ENCODE results near the gene C3. TPM values are rescaled to one million over a fixed set of nuclear protein-coding genes. Genes with fewer than 3 reads are reported as not detected.

Gene C3
- total RNA-seq, 1 experiment from 2014 or later: 658 TPM

- intact Hi-C loops (cut with micrococcal nuclease; ENCODE audit: unreplicated experiment): no loop called here
- BruUV-seq (replicated peaks): TSS peak; percentile 23
- H3K27ac Mint-ChIP-seq (ENCODE audit: unreplicated experiment): peak overlapping the region; percentile 60
Observed at GRCh38 chr19:6717036-6717435, 3.4 kb downstream of the C3 start.

GRCh38 chr19:6716610-6716970 is 3.9 kb downstream of the C3 start:
- BruUV-seq (replicated peaks): no TSS peak
- no peak for DNase-seq
- H3K9me3 Mint-ChIP-seq (ENCODE audit: low read depth, unreplicated experiment): peaks cover 4% of the 10 kb centered on the region
- H3K36me3 Mint-ChIP-seq (ENCODE audit: insufficient read depth, unreplicated experiment): peaks cover 45% of the 10 kb centered on the region
- CTCF ChIA-PET: interaction anchor here (0.7 kb wide), 1 partner anchor 1573 kb away, joined by 3 read pairs; no protein-coding TSS in a partner anchor
- H3K27ac Mint-ChIP-seq (ENCODE audit: unreplicated experiment): no peak overlapping the region
- H3K4me1 Mint-ChIP-seq (ENCODE audit: low read depth, unreplicated experiment): peaks cover 39% of the 10 kb centered on the region
- no peaks in the 10 kb centered on the region for H3K27me3 Mint-ChIP-seq (ENCODE audit: unreplicated experiment)
- intact Hi-C loops (cut with micrococcal nuclease; ENCODE audit: unreplicated experiment): no loop called here
- no peak for TF ChIP-seq CTCF (IDR thresholded peaks at IDR 0.05; ENCODE audit: unreplicated experiment)
- H3K4me3 Mint-ChIP-seq (ENCODE audit: low read depth, unreplicated experiment): no peak overlapping the region

More at GRCh38 chr19:6717036-6717435, 3.4 kb downstream of the C3 start:
- TF ChIP-seq CTCF (IDR thresholded peaks at IDR 0.05; ENCODE audit: unreplicated experiment): no peak
- Mint-ChIP-seq H3K4me3 (ENCODE audit: low read depth, unreplicated experiment) (peak overlapping the region; percentile 82), H3K27me3 (ENCODE audit: unreplicated experiment) (no peaks in the 10 kb centered on the region), H3K9me3 (ENCODE audit: low read depth, unreplicated experiment) (peaks cover 4% of the 10 kb centered on the region), H3K4me1 (ENCODE audit: low read depth, unreplicated experiment) (peaks cover 43% of the 10 kb centered on the region), H3K36me3 (ENCODE audit: insufficient read depth, unreplicated experiment) (peaks cover 45% of the 10 kb centered on the region)
- CTCF ChIA-PET: interaction anchor here (0.7 kb wide), 1 partner anchor 1573 kb away, joined by 3 read pairs; no protein-coding TSS in a partner anchor
- no peak for DNase-seq

- Mint-ChIP-seq H3K9me3 (ENCODE audit: low read depth, unreplicated experiment) (peaks cover 4% of the 10 kb centered on the region), H3K4me1 (ENCODE audit: low read depth, unreplicated experiment) (peaks cover 23% of the 10 kb centered on the region), H3K27me3 (ENCODE audit: unreplicated experiment) (no peaks in the 10 kb centered on the region), H3K36me3 (ENCODE audit: insufficient read depth, unreplicated experiment) (peaks cover 41% of the 10 kb centered on the region), H3K4me3 (ENCODE audit: low read depth, unreplicated experiment) (no peak overlapping the region), H3K27ac (ENCODE audit: unreplicated experiment) (no peak overlapping the region)
- no TSS peak for BruUV-seq (replicated peaks)
- DNase-seq: no peak
- TF ChIP-seq CTCF (IDR thresholded peaks at IDR 0.05; ENCODE audit: unreplicated experiment): no peak
- CTCF ChIA-PET: interaction anchor here (0.6 kb wide), 1 partner anchor 57 kb away, joined by 3 read pairs; no protein-coding TSS in a partner anchor
- intact Hi-C loops (cut with micrococcal nuclease; ENCODE audit: unreplicated experiment): no loop called here
Observed at GRCh38 chr19:6714749-6715555, 5.5 kb downstream of the C3 start.

- no peak for DNase-seq
- no peak overlapping the region for H3K4me3 Mint-ChIP-seq (ENCODE audit: low read depth, unreplicated experiment)
- no peaks in the 10 kb centered on the region for H3K27me3 Mint-ChIP-seq (ENCODE audit: unreplicated experiment)
- no peak for TF ChIP-seq CTCF (IDR thresholded peaks at IDR 0.05; ENCODE audit: unreplicated experiment)
- H3K4me1 Mint-ChIP-seq (ENCODE audit: low read depth, unreplicated experiment): peaks cover 15% of the 10 kb centered on the region
- intact Hi-C loops (cut with micrococcal nuclease; ENCODE audit: unreplicated experiment): no loop called here
- no TSS peak for BruUV-seq (replicated peaks)
- H3K36me3 Mint-ChIP-seq (ENCODE audit: insufficient read depth, unreplicated experiment): peaks cover 34% of the 10 kb centered on the region
- no peak overlapping the region for H3K27ac Mint-ChIP-seq (ENCODE audit: unreplicated experiment)
- H3K9me3 Mint-ChIP-seq (ENCODE audit: low read depth, unreplicated experiment): peaks cover 4% of the 10 kb centered on the region
- CTCF ChIA-PET: no interaction called here
Observed at GRCh38 chr19:6713773-6714692, 6.4 kb downstream of the C3 start.
